ENCODE measurements around the gene CRKL.

Gene CRKL

GRCh38 chr22:20996598-20997535, 79.7 kb downstream of the CRKL start:
- Mint-ChIP-seq H3K9me3 (no peaks in the 10 kb centered on the region), H3K27me3 (no peaks in the 10 kb centered on the region), H3K36me3 (peaks cover 2% of the 10 kb centered on the region), H3K27ac (no peak overlapping the region), H3K4me3 (no peak overlapping the region), H3K4me1 (peaks cover 29% of the 10 kb centered on the region)

- H3K4me1 Mint-ChIP-seq, result peaks cover 30% of the 10 kb centered on the region
- no peak overlapping the region for H3K4me3 Mint-ChIP-seq
- H3K27me3 Mint-ChIP-seq, result no peaks in the 10 kb centered on the region
- peak overlapping the region; percentile 8 for H3K27ac Mint-ChIP-seq
- peaks cover 2% of the 10 kb centered on the region for H3K36me3 Mint-ChIP-seq
- H3K9me3 Mint-ChIP-seq, result no peaks in the 10 kb centered on the region
Observed at GRCh38 chr22:20997536-20998257, 80.5 kb downstream of the CRKL start.

- peaks cover 40% of the 10 kb centered on the region for H3K4me1 Mint-ChIP-seq
- H3K36me3 Mint-ChIP-seq, result peaks cover 2% of the 10 kb centered on the region
- no peaks in the 10 kb centered on the region for H3K9me3 Mint-ChIP-seq
- no peak overlapping the region for H3K4me3 Mint-ChIP-seq
- H3K27me3 Mint-ChIP-seq, result no peaks in the 10 kb centered on the region
- peak overlapping the region; percentile 8 for H3K27ac Mint-ChIP-seq
Observed at GRCh38 chr22:20998411-20999336, 81.5 kb downstream of the CRKL start.

- peak overlapping the region; percentile 96 for H3K4me3 Mint-ChIP-seq
- H3K36me3 Mint-ChIP-seq, result peaks cover 2% of the 10 kb centered on the region
- peak overlapping the region; percentile 98 for H3K27ac Mint-ChIP-seq
- no peaks in the 10 kb centered on the region for H3K27me3 Mint-ChIP-seq
- no peaks in the 10 kb centered on the region for H3K9me3 Mint-ChIP-seq
- H3K4me1 Mint-ChIP-seq, result peaks cover 42% of the 10 kb centered on the region
Observed at GRCh38 chr22:20999350-21000206, 82.4 kb downstream of the CRKL start.

- peak overlapping the region; percentile 96 for H3K4me3 Mint-ChIP-seq
- H3K9me3 Mint-ChIP-seq, result no peaks in the 10 kb centered on the region
- peaks cover 2% of the 10 kb centered on the region for H3K36me3 Mint-ChIP-seq
- peaks cover 42% of the 10 kb centered on the region for H3K4me1 Mint-ChIP-seq
- no peaks in the 10 kb centered on the region for H3K27me3 Mint-ChIP-seq
- peak overlapping the region; percentile 98 for H3K27ac Mint-ChIP-seq
Observed at GRCh38 chr22:21000207-21000986, 83.2 kb downstream of the CRKL start.

- Mint-ChIP-seq H3K9me3 (no peaks in the 10 kb centered on the region), H3K27me3 (no peaks in the 10 kb centered on the region), H3K4me3 (peak overlapping the region; percentile 96), H3K36me3 (peaks cover 2% of the 10 kb centered on the region), H3K4me1 (peaks cover 42% of the 10 kb centered on the region), H3K27ac (peak overlapping the region; percentile 98)
Observed at GRCh38 chr22:21000987-21001600, 83.9 kb downstream of the CRKL start.

GRCh38 chr22:21001601-21002325, 84.6 kb downstream of the CRKL start, which contains the start of gene THAP7:
Gene THAP7 (minus strand): TSS chr22:21002118. CDS start chr22:21001911, 207 bp downstream.
- H3K27me3 Mint-ChIP-seq, result no peaks in the 10 kb centered on the region
- peaks cover 42% of the 10 kb centered on the region for H3K4me1 Mint-ChIP-seq
- peak within 1 kb of the TSS; percentile 96 for H3K4me3 Mint-ChIP-seq
- H3K27ac Mint-ChIP-seq, result peak within 1 kb of the TSS; percentile 98
- H3K9me3 Mint-ChIP-seq, result no peaks in the 10 kb centered on the region
- peaks cover 2% of the 10 kb centered on the region for H3K36me3 Mint-ChIP-seq
